Caco-2 (cell line): ENCODE measurements around the gene AK5. TPM values are rescaled to one million over a fixed set of nuclear protein-coding genes. Genes with fewer than 3 reads are reported as not detected.

ENCODE experiments used
- BruUV-seq: library from RNA; stranded (reverse); fragments of 400-500 nt; replicated peaks from 2 replicates; lab custom pipeline; 2021; lab: Mats Ljungman, UMichigan
- CTCF ChIA-PET: fragments of 300-600 bp; sonication (Branson Sonifier 250); formaldehyde crosslinking; loops from one replicate; lab custom pipeline; 2022; ENCODE audit warnings: antibody characterized with exemption; lab: Charles Lee
- POLR2A ChIA-PET: fragments of 300-600 bp; sonication (Branson Sonifier 250); formaldehyde crosslinking; loops from one replicate; lab custom pipeline; 2022; ENCODE audit warnings: antibody characterized with exemption; lab: Charles Lee
- DNase-seq, 2 experiments: peaks; one replicate each; pipeline versions ENCODE4 v3.0.0 to v3.0.0-alpha.2; 2020 to 2022
- H3K27me3 ChIP-seq: replicated peaks from 2 replicates; pipeline ENCODE4 v1.6.0; 2011; ENCODE audit warnings: low read length; ENCODE audit not compliant: control insufficient read depth, insufficient read depth
- H3K36me3 ChIP-seq: 2 replicates; pipeline ENCODE4 v1.5.1; 2011; ENCODE audit warnings: low read length; ENCODE audit not compliant: control insufficient read depth, insufficient read depth
- H3K4me1 ChIP-seq: fragments of 250-450 bp; sonication (Bioruptor Pico); 2 replicates; pipeline ENCODE4 v1.5.1; 2020; ENCODE audit warnings: mild to moderate bottlenecking
- H3K4me3 ChIP-seq: 2 replicates; pipeline ENCODE4 v1.5.1; 2011; ENCODE audit warnings: low read depth, mild to moderate bottlenecking, control low read depth, low read length
- H3K9me3 ChIP-seq: fragments of 250-450 bp; sonication (Bioruptor Pico); 2 replicates; pipeline ENCODE4 v1.5.1; 2020; ENCODE audit warnings: mild to moderate bottlenecking, moderate library complexity
- H3K27ac Mint-ChIP-seq: one replicate; pipeline ENCODE4 v1.8.0; 2022; ENCODE audit warnings: mixed read lengths; ENCODE audit not compliant: unreplicated experiment
- H3K27me3 Mint-ChIP-seq: one replicate; pipeline ENCODE4 v1.8.0; 2022; ENCODE audit warnings: mixed read lengths; ENCODE audit not compliant: insufficient read depth, unreplicated experiment
- H3K36me3 Mint-ChIP-seq: one replicate; pipeline ENCODE4 v1.8.0; 2022; ENCODE audit warnings: mild to moderate bottlenecking, mixed read lengths; ENCODE audit not compliant: insufficient read depth, unreplicated experiment
- H3K4me1 Mint-ChIP-seq: one replicate; pipeline ENCODE4 v1.8.0; 2022; ENCODE audit warnings: low read depth, mixed read lengths; ENCODE audit not compliant: unreplicated experiment
- H3K4me3 Mint-ChIP-seq: one replicate; pipeline ENCODE4 v1.8.0; 2022; ENCODE audit warnings: mild to moderate bottlenecking, moderate library complexity, mixed read lengths; ENCODE audit not compliant: unreplicated experiment
- H3K9me3 Mint-ChIP-seq: one replicate; pipeline ENCODE4 v1.8.0; 2022; ENCODE audit warnings: mixed read lengths; ENCODE audit not compliant: unreplicated experiment
- intact Hi-C: fragments of 100-400 bp; cut with micrococcal nuclease; formaldehyde crosslinking; loops from one replicate; pipeline ENCODE4 v1.10.0; 2022; ENCODE audit not compliant: unreplicated experiment
- total RNA-seq: library from RNA; stranded (reverse); gene quantifications from 2 replicates; pipeline ENCODE4 v1.2.3, GENCODE V29; 2022
- TF ChIP-seq, protein P1 (sequence below), 2 experiments: fragments of 200-600 bp in 1 of 2; IDR thresholded peaks; 1 replicate in 1 of 2; 2 replicates in 1 of 2; pipeline versions ENCODE4 v1.5.1 to v1.8.0; 2011 to 2022; ENCODE audit warnings: antibody characterized with exemption in 1 of 2, control low read depth in 1 of 2, inconsistent platforms in 1 of 2, low read depth in 1 of 2, low read length in 1 of 2, mild to moderate bottlenecking in 1 of 2, moderate library complexity in 1 of 2; ENCODE audit not compliant: insufficient read depth in 1 of 2, severe bottlenecking in 1 of 2, unreplicated experiment in 1 of 2

AK5 gene
- total RNA-seq, 1 experiment from 2014 or later = not detected

DNA sequence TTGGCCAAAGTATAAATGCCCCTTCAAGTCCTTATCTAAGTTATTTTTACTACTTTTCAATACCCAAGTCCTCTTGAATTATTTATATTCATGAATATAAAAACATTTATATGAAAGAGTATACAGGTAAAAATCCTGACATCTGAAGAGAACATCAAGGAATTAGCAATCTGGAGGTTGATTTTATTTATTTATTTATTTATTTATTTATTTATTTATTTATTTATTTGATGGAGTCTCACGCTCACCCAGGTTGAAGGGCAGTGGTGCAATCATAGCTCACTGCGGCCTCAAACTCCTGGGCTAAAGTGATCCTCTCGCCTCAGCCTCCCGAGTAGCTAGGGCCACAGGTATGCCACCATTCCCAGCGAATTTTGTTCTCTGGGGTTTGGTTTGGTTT lies 307.4 kb downstream of the AK5 start:
- BruUV-seq = no TSS peak
- Mint-ChIP-seq H3K36me3 (no peaks in the 10 kb centered on the region), H3K4me3 (no peak overlapping the region), H3K27ac (no peak overlapping the region), H3K9me3 (no peaks in the 10 kb centered on the region), H3K27me3 (no peaks in the 10 kb centered on the region), H3K4me1 (no peaks in the 10 kb centered on the region)
- intact Hi-C loops = no loop called here
- no peaks in the 10 kb centered on the region for H3K36me3 ChIP-seq
- TF ChIP-seq, protein P1, sequence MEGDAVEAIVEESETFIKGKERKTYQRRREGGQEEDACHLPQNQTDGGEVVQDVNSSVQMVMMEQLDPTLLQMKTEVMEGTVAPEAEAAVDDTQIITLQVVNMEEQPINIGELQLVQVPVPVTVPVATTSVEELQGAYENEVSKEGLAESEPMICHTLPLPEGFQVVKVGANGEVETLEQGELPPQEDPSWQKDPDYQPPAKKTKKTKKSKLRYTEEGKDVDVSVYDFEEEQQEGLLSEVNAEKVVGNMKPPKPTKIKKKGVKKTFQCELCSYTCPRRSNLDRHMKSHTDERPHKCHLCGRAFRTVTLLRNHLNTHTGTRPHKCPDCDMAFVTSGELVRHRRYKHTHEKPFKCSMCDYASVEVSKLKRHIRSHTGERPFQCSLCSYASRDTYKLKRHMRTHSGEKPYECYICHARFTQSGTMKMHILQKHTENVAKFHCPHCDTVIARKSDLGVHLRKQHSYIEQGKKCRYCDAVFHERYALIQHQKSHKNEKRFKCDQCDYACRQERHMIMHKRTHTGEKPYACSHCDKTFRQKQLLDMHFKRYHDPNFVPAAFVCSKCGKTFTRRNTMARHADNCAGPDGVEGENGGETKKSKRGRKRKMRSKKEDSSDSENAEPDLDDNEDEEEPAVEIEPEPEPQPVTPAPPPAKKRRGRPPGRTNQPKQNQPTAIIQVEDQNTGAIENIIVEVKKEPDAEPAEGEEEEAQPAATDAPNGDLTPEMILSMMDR (IDR thresholded peaks at IDR 0.05; ENCODE audit: insufficient read depth in 1 of 2, low read depth in 1 of 2, low read length in 1 of 2, severe bottlenecking in 1 of 2, unreplicated experiment in 1 of 2) = no peak
- no peaks in the 10 kb centered on the region for H3K9me3 ChIP-seq
- no peaks in the 10 kb centered on the region for H3K27me3 ChIP-seq
- ChIA-PET CTCF (no interaction called here), POLR2A (no interaction called here)
- H3K4me1 ChIP-seq = no peaks in the 10 kb centered on the region
- no peak for DNase-seq
- no peak overlapping the region for H3K4me3 ChIP-seq

DNA sequence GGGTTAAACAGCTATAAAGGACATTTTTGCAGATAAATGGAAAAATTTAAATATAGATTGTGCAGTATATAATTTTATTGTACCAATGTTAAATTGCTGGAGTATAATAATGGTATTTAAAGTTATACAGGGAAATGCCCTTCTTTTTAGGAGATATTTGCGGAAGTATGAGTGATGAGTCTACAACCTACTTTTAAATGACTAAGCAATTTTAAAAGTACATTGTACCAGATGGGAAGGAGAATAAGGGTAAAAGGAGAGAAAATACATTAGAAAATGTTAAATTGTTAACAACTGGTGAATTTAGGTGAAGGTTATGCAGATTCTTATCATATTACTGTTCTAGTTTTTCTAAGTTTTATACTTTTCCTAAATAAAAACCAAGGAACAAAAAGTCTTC lies 308.8 kb downstream of the AK5 start:
- CTCF ChIA-PET = no interaction called here
- POLR2A ChIA-PET = no interaction called here
- TF ChIP-seq, protein P1 (IDR thresholded peaks at IDR 0.05; ENCODE audit: insufficient read depth in 1 of 2, low read depth in 1 of 2, low read length in 1 of 2, severe bottlenecking in 1 of 2, unreplicated experiment in 1 of 2) = no peak

DNA sequence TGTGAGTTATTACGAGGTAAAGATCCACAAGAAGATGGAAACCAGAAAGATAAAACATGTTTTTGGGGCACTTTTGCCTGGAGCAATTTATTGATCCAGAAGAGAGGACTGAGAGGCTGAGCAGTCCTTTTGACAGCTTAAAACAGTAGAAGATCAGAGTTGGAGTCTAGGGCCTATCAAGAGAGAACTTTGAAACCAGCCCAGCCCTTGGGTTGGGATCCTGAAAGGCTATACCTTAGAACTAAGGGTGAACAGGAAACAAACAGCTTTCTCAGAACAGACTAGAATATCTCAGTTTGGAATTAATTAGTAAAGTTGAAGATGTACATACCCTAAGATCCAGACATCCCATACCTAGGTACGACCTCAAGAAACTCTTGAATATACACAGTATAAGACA lies 311.1 kb downstream of the AK5 start:
- no peak for DNase-seq
- ChIA-PET CTCF (no interaction called here), POLR2A (no interaction called here)
- Histone ChIP-seq H3K9me3 (no peaks in the 10 kb centered on the region), H3K4me3 (no peak overlapping the region), H3K36me3 (no peaks in the 10 kb centered on the region), H3K4me1 (no peaks in the 10 kb centered on the region), H3K27me3 (no peaks in the 10 kb centered on the region)
- no peak overlapping the region for H3K27ac Mint-ChIP-seq
- no TSS peak for BruUV-seq
- no peaks in the 10 kb centered on the region for H3K4me1 Mint-ChIP-seq
- no peaks in the 10 kb centered on the region for H3K27me3 Mint-ChIP-seq
- no peak overlapping the region for H3K4me3 Mint-ChIP-seq
- intact Hi-C loops = no loop called here
- TF ChIP-seq, protein P1 (IDR thresholded peaks at IDR 0.05; ENCODE audit: insufficient read depth in 1 of 2, low read depth in 1 of 2, low read length in 1 of 2, severe bottlenecking in 1 of 2, unreplicated experiment in 1 of 2) = no peak
- no peaks in the 10 kb centered on the region for H3K36me3 Mint-ChIP-seq
- no peaks in the 10 kb centered on the region for H3K9me3 Mint-ChIP-seq

More for the DNA sequence above, 308.8 kb downstream of the AK5 start:
- intact Hi-C loops = no loop called here
- H3K27me3 Mint-ChIP-seq = no peaks in the 10 kb centered on the region
- no peak overlapping the region for H3K4me3 ChIP-seq
- no peak for DNase-seq
- H3K4me3 Mint-ChIP-seq = no peak overlapping the region
- H3K4me1 ChIP-seq = no peaks in the 10 kb centered on the region
- no peaks in the 10 kb centered on the region for H3K27me3 ChIP-seq
- H3K9me3 ChIP-seq = no peaks in the 10 kb centered on the region
- H3K4me1 Mint-ChIP-seq = no peaks in the 10 kb centered on the region
- BruUV-seq = no TSS peak
- H3K36me3 Mint-ChIP-seq = no peaks in the 10 kb centered on the region
- H3K36me3 ChIP-seq = no peaks in the 10 kb centered on the region
- no peaks in the 10 kb centered on the region for H3K9me3 Mint-ChIP-seq
- no peak overlapping the region for H3K27ac Mint-ChIP-seq
